HPDE6-E6E7 (cell line): ENCODE results near the gene CLEC11A.
A peak's percentile ranks its signal among the peaks of the same experiment; 100 is the strongest.

Source experiments
- DNase-seq: peaks from one replicate; pipeline ENCODE4 v3.0.0; 2011; ENCODE audit warnings: missing footprints; ENCODE audit errors: extremely low spot score

CLEC11A gene

GRCh38 chr19:50703915-50704796 is 19.0 kb upstream of the CLEC11A start:
- DNase-seq = no peak

GRCh38 chr19:50705422-50706019 is 17.6 kb upstream of the CLEC11A start:
- DNase-seq = peak; percentile 55

- DNase-seq = no peak
Measured at GRCh38 chr19:50706387-50706786, 16.8 kb upstream of the CLEC11A start.

GRCh38 chr19:50708179-50708879 is 14.8 kb upstream of the CLEC11A start:
- DNase-seq = no peak

- DNase-seq = no peak
Measured at GRCh38 chr19:50710094-50710493, 13.1 kb upstream of the CLEC11A start.

GRCh38 chr19:50710612-50711011 is 12.6 kb upstream of the CLEC11A start:
- no peak for DNase-seq

- DNase-seq = no peak
Measured at GRCh38 chr19:50711196-50711595, 12.0 kb upstream of the CLEC11A start.

- DNase-seq = no peak
Measured at GRCh38 chr19:50711805-50712204, 11.4 kb upstream of the CLEC11A start.

- no peak for DNase-seq
Measured at GRCh38 chr19:50712833-50713232, 10.3 kb upstream of the CLEC11A start.

- no peak for DNase-seq
Measured at GRCh38 chr19:50713556-50714236, 9.5 kb upstream of the CLEC11A start.

- no peak for DNase-seq
Measured at GRCh38 chr19:50716178-50717025, 6.8 kb upstream of the CLEC11A start.

GRCh38 chr19:50717026-50717723 is 6.0 kb upstream of the CLEC11A start:
- no peak for DNase-seq

GRCh38 chr19:50717891-50718254 is 5.3 kb upstream of the CLEC11A start:
- no peak for DNase-seq

GRCh38 chr19:50718255-50719118 is 4.7 kb upstream of the CLEC11A start:
- no peak for DNase-seq

GRCh38 chr19:50719119-50719435 is 4.1 kb upstream of the CLEC11A start:
- DNase-seq = no peak

- no peak for DNase-seq
Measured at GRCh38 chr19:50719566-50719965, 3.6 kb upstream of the CLEC11A start, which contains the start of gene SHANK1. TSS of gene SHANK1 (minus strand) at chr19:50719802. CDS start at chr19:50716919, 2,883 bp downstream.

- no peak for DNase-seq
Measured at GRCh38 chr19:50720181-50720920, 2.8 kb upstream of the CLEC11A start.

- no peak for DNase-seq
Measured at GRCh38 chr19:50720921-50721381, 2.2 kb upstream of the CLEC11A start.
